H54 (cell line): ENCODE measurements around the gene ADCY9.

Source experiments
- DNase-seq: peaks from one replicate; pipeline ENCODE4 v3.0.0; 2011; ENCODE audit warnings: low spot score, mixed read lengths; ENCODE audit not compliant: insufficient read length
- FAIRE-seq: peaks from 3 replicates; lab custom pipeline; 2011; peaks lifted over from hg19 to GRCh38; lab: Jason Lieb, UNC
- POLR2A ChIP-seq: IDR thresholded peaks from 2 replicates; pipeline ENCODE4 v1.6.1; 2011; ENCODE audit warnings: low read depth, mild to moderate bottlenecking, low read length

ADCY9 gene

GRCh38 chr16:4034963-4035362 lies 81.3 kb downstream of the ADCY9 start:
- no peak for TF ChIP-seq POLR2A
- DNase-seq (no peak), FAIRE-seq (no peak)

- FAIRE-seq = no peak
- no peak for DNase-seq
- no peak for TF ChIP-seq POLR2A
Measured at GRCh38 chr16:4033951-4034350, 82.3 kb downstream of the ADCY9 start.

- DNase-seq (no peak), FAIRE-seq (no peak)
- no peak for TF ChIP-seq POLR2A
Measured at GRCh38 chr16:4032768-4033167, 83.5 kb downstream of the ADCY9 start.

GRCh38 chr16:4028144-4028543 lies 88.1 kb downstream of the ADCY9 start:
- no peak for TF ChIP-seq POLR2A
- FAIRE-seq (no peak), DNase-seq (no peak)

GRCh38 chr16:4026854-4027253 lies 89.4 kb downstream of the ADCY9 start:
- DNase-seq (no peak), FAIRE-seq (no peak)
- TF ChIP-seq POLR2A = no peak

GRCh38 chr16:4025428-4025827 lies 90.8 kb downstream of the ADCY9 start:
- FAIRE-seq (no peak), DNase-seq (no peak)
- no peak for TF ChIP-seq POLR2A

GRCh38 chr16:4021916-4022315 lies 94.3 kb downstream of the ADCY9 start:
- no peak for FAIRE-seq
- DNase-seq = no peak
- no peak for TF ChIP-seq POLR2A

- FAIRE-seq = no peak
- DNase-seq = no peak
- no peak for TF ChIP-seq POLR2A
Measured at GRCh38 chr16:4021070-4021779, 95.0 kb downstream of the ADCY9 start.

GRCh38 chr16:4019371-4019791 lies 96.9 kb downstream of the ADCY9 start:
- no peak for TF ChIP-seq POLR2A
- no peak for FAIRE-seq
- peak; percentile 52 for DNase-seq

- no peak for DNase-seq
- FAIRE-seq = no peak
- no peak for TF ChIP-seq POLR2A
Measured at GRCh38 chr16:4018391-4018790, 97.9 kb downstream of the ADCY9 start.

- DNase-seq = no peak
- FAIRE-seq = no peak
- no peak for TF ChIP-seq POLR2A
Measured at GRCh38 chr16:4017807-4018206, 98.4 kb downstream of the ADCY9 start.

GRCh38 chr16:4016658-4017057 lies 99.6 kb downstream of the ADCY9 start:
- DNase-seq = no peak
- no peak for FAIRE-seq
- no peak for TF ChIP-seq POLR2A

GRCh38 chr16:4016005-4016352 lies 100.3 kb downstream of the ADCY9 start:
- FAIRE-seq (no peak), DNase-seq (no peak)
- no peak for TF ChIP-seq POLR2A

GRCh38 chr16:4015275-4016004 lies 100.8 kb downstream of the ADCY9 start:
- no peak for FAIRE-seq

More at GRCh38 chr16:4015275-4016004, 100.8 kb downstream of the ADCY9 start:
- TF ChIP-seq POLR2A = no peak
- DNase-seq = no peak
